GM12875 (cell line): Measurements from ENCODE around the gene USP34.
"Not testable (repeated sequence)": the region's sequence is repeated elsewhere in the genome, so short reads cannot be mapped to it uniquely, and the experiment has no call there.

ENCODE experiments used
- H3K4me3 ChIP-seq: one replicate; pipeline ENCODE4 v1.5.1; 2011; ENCODE audit warnings: low read depth, low read length, control low read depth
- CTCF ChIP-seq: IDR thresholded peaks from 2 replicates; pipeline ENCODE4 v1.5.1; 2011; ENCODE audit warnings: low read depth, mild to moderate bottlenecking, control low read depth, inconsistent platforms, low read length, moderate library complexity, borderline replicate concordance; ENCODE audit not compliant: insufficient read depth

The USP34 gene

DNA sequence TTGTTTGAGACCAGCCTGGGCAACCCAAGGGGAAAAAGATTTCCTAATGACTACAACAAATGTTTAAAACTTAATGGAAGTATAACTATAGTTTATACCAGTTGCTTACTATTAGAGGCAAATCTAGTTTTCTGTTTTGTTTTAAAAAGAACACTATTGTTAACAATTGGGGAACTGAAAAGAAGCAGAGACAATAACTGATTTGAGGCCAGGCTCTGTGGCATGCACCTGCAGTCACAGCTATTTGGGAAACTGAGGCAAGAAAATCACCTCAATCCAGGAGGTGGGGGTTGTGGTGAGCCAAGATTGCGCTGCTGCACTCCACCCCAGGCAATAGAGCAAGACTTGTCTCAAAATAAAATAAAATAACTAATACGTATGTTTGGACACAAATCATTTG is 28.2 kb upstream of the USP34 start:
- no peak overlapping the region for H3K4me3 ChIP-seq
- TF ChIP-seq CTCF = no peak

GRCh38 chr2:61493523-61493942 is 22.6 kb upstream of the USP34 start:
- TF ChIP-seq CTCF = no peak
- H3K4me3 ChIP-seq = no peak overlapping the region

- TF ChIP-seq CTCF = no peak
These were observed 21.6 kb upstream of the USP34 start for GRCh38 chr2:61492476-61492875.

GRCh38 chr2:61485281-61485680 is 14.4 kb upstream of the USP34 start:
- no peak for TF ChIP-seq CTCF
- no peak overlapping the region for H3K4me3 ChIP-seq

More at GRCh38 chr2:61492476-61492875, 21.6 kb upstream of the USP34 start:
- H3K4me3 ChIP-seq = no peak overlapping the region

DNA sequence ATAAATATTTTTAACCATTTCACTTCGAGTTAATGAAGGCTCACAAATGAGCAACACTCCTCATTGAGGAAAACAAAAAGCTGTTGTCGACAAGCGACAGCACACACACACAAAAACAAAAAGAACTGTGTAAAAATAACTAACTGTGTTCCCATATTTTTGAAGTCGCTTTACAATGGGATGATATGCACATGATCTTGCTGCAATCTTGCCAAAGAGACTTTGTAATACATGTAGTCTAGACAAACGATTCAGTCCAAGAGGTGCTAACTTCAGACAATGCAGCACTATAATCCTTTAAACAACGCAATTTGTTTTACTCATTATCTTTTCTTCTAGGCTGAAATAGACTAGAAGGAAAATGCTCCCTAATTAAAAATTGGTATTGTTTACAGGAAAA is 7.2 kb upstream of the USP34 start:
- no peak overlapping the region for H3K4me3 ChIP-seq
- no peak for TF ChIP-seq CTCF

DNA sequence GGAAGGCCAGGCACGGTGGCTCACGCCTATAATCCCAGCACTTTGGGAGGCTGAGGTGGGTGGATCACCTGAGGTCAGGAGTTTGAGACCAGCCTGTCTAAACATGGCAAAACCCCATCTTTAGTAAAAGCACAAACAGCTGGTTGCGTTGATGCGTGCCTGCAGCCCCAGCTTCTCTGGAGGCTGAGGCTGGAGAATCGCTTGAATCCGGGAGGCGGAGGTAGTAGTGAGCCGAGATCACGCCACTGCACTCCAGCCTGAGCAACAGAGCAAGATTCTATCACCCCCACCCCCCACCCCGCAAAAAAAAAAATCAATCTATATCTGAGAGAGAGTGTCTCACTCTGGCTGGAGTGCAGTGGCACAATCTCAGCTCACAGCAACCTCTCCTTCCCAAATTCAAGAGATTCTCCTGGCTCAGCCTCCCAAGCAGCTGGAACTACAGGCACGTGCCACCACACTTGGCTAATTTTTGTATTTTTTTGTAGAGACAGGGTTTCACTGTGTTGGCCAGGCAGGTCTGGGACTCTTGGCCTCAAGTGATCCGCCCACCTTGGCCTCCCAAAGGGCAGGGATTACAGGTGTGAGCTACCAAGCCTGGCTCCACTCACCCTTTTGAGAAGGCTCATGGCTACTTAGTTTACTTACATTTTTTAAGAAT is 6.2 kb upstream of the USP34 start:
- H3K4me3 ChIP-seq = not testable (repeated sequence)

GRCh38 chr2:61471905-61472805 is 1.3 kb upstream of the USP34 start:
- TF ChIP-seq CTCF = no peak

More at GRCh38 chr2:61471905-61472805, 1.3 kb upstream of the USP34 start:
- peak overlapping the region; percentile 96 for H3K4me3 ChIP-seq
